ENCODE measurements around the gene FKTN.

DNA sequence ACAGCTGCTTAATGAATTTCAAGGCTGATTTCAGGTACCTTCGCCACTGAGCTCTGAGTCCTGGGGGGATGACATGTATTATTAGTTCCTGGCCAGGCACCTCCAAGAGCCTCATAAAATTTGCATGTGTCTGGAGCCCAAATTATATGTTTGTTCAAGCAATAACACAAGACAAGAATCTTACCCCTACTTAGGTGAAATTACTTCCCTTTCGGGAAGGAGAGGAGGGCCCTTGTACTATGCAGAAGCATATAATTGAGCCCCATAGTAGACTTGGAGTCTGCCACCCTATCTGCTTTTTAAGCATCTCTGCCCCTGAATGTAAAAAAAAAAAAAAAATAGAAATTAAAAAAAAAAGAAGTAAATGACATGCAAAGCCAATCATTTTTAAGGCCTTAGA is 123.4 kb downstream of the FKTN start:
- TF ChIP-seq, protein P1, sequence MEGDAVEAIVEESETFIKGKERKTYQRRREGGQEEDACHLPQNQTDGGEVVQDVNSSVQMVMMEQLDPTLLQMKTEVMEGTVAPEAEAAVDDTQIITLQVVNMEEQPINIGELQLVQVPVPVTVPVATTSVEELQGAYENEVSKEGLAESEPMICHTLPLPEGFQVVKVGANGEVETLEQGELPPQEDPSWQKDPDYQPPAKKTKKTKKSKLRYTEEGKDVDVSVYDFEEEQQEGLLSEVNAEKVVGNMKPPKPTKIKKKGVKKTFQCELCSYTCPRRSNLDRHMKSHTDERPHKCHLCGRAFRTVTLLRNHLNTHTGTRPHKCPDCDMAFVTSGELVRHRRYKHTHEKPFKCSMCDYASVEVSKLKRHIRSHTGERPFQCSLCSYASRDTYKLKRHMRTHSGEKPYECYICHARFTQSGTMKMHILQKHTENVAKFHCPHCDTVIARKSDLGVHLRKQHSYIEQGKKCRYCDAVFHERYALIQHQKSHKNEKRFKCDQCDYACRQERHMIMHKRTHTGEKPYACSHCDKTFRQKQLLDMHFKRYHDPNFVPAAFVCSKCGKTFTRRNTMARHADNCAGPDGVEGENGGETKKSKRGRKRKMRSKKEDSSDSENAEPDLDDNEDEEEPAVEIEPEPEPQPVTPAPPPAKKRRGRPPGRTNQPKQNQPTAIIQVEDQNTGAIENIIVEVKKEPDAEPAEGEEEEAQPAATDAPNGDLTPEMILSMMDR (IDR thresholded peaks at IDR 0.05; ENCODE audit: low read length): no peak
- TF ChIP-seq EZH2 (IDR thresholded peaks at IDR 0.05; ENCODE audit: borderline replicate concordance, low read length): no peak
